Osteocyte (in vitro differentiated cells): ENCODE measurements around the gene ACOXL. TPM values are rescaled to one million over a fixed set of nuclear protein-coding genes. Genes with fewer than 3 reads are reported as not detected.

Source experiments
- DNase-seq: peaks from one replicate; pipeline ENCODE4 v3.0.0; 2021; ENCODE audit warnings: mixed read lengths; ENCODE audit not compliant: unreplicated experiment; ENCODE audit errors: extremely low spot score
- H3K27ac Mint-ChIP-seq: one replicate; pipeline ENCODE4 v1.8.0; 2021; ENCODE audit warnings: mild to moderate bottlenecking, mixed read lengths; ENCODE audit not compliant: unreplicated experiment
- H3K27me3 Mint-ChIP-seq: one replicate; pipeline ENCODE4 v1.8.0; 2021; ENCODE audit warnings: mixed read lengths; ENCODE audit not compliant: unreplicated experiment
- H3K36me3 Mint-ChIP-seq: one replicate; pipeline ENCODE4 v1.8.0; 2021; ENCODE audit warnings: mixed read lengths; ENCODE audit not compliant: unreplicated experiment
- H3K4me1 Mint-ChIP-seq: one replicate; pipeline ENCODE4 v1.8.0; 2021; ENCODE audit warnings: mixed read lengths; ENCODE audit not compliant: unreplicated experiment
- H3K4me3 Mint-ChIP-seq: one replicate; pipeline ENCODE4 v1.8.0; 2021; ENCODE audit warnings: mild to moderate bottlenecking, moderate library complexity, mixed read lengths; ENCODE audit not compliant: unreplicated experiment
- H3K9me3 Mint-ChIP-seq: one replicate; pipeline ENCODE4 v1.8.0; 2021; ENCODE audit warnings: mixed read lengths; ENCODE audit not compliant: unreplicated experiment
- CTCF ChIP-seq: fragments of 200-600 bp; sonication (generic); IDR thresholded peaks from 2 replicates; pipeline ENCODE4 v1.5.0; 2021; ENCODE audit warnings: antibody characterized with exemption, mild to moderate bottlenecking, moderate library complexity
- total RNA-seq: library from RNA; stranded (reverse); gene quantifications from 2 replicates; pipeline ENCODE4 v1.2.1, GENCODE V29; 2021

The ACOXL gene
- total RNA-seq, 1 donor from 2014 or later = not detected

- H3K4me3 Mint-ChIP-seq = no peak overlapping the region
- H3K27me3 Mint-ChIP-seq = no peaks in the 10 kb centered on the region
- H3K9me3 Mint-ChIP-seq = no peaks in the 10 kb centered on the region
- H3K4me1 Mint-ChIP-seq = peaks cover 15% of the 10 kb centered on the region
- no peak for DNase-seq
- TF ChIP-seq CTCF = no peak
- H3K27ac Mint-ChIP-seq = no peak overlapping the region
- peaks cover 67% of the 10 kb centered on the region for H3K36me3 Mint-ChIP-seq
These were observed 422.4 kb downstream of the ACOXL start for GRCh38 chr2:111154758-111155157.

- Mint-ChIP-seq H3K4me1 (peaks cover 15% of the 10 kb centered on the region), H3K36me3 (peaks cover 64% of the 10 kb centered on the region), H3K27me3 (no peaks in the 10 kb centered on the region), H3K9me3 (no peaks in the 10 kb centered on the region), H3K4me3 (no peak overlapping the region), H3K27ac (no peak overlapping the region)
- TF ChIP-seq CTCF = no peak
- no peak for DNase-seq
These were observed 423.2 kb downstream of the ACOXL start for GRCh38 chr2:111155610-111156009.

GRCh38 chr2:111156529-111156928, 424.2 kb downstream of the ACOXL start:
- H3K36me3 Mint-ChIP-seq = peaks cover 62% of the 10 kb centered on the region
- no peak for TF ChIP-seq CTCF
- no peaks in the 10 kb centered on the region for H3K27me3 Mint-ChIP-seq
- no peak for DNase-seq
- peaks cover 23% of the 10 kb centered on the region for H3K4me1 Mint-ChIP-seq
- no peak overlapping the region for H3K4me3 Mint-ChIP-seq
- H3K9me3 Mint-ChIP-seq = no peaks in the 10 kb centered on the region
- no peak overlapping the region for H3K27ac Mint-ChIP-seq

GRCh38 chr2:111157071-111157661, 424.8 kb downstream of the ACOXL start:
- peaks cover 24% of the 10 kb centered on the region for H3K4me1 Mint-ChIP-seq
- no peaks in the 10 kb centered on the region for H3K9me3 Mint-ChIP-seq
- no peak for TF ChIP-seq CTCF
- H3K36me3 Mint-ChIP-seq = peaks cover 60% of the 10 kb centered on the region
- H3K27me3 Mint-ChIP-seq = no peaks in the 10 kb centered on the region
- no peak overlapping the region for H3K27ac Mint-ChIP-seq
- H3K4me3 Mint-ChIP-seq = no peak overlapping the region
- DNase-seq = no peak

- Mint-ChIP-seq H3K27me3 (no peaks in the 10 kb centered on the region), H3K27ac (no peak overlapping the region), H3K36me3 (peaks cover 59% of the 10 kb centered on the region), H3K4me3 (no peak overlapping the region), H3K9me3 (no peaks in the 10 kb centered on the region), H3K4me1 (peaks cover 27% of the 10 kb centered on the region)
- DNase-seq = no peak
- TF ChIP-seq CTCF = no peak
These were observed 425.4 kb downstream of the ACOXL start for GRCh38 chr2:111157798-111158197.
